Mucosa of descending colon (tissue), 3 donors: ENCODE measurements around the gene WDR13. TPM values are rescaled to one million over a fixed set of nuclear protein-coding genes. Genes with fewer than 3 reads are reported as not detected.

Experiments
- ATAC-seq: fragments of 200-7000 bp; cut with Tn5 transposase; one replicate; pipeline ENCODE4 v1.9.1; 2020; ENCODE audit warnings: mild to moderate bottlenecking, moderate library complexity
- DNase-seq, 3 donors: peaks; one replicate each; pipeline ENCODE4 v3.0.0-alpha.2; 2020
- H3K36me3 ChIP-seq: fragments of 200-600 bp; one replicate; pipeline ENCODE4 v1.8.0; 2021; ENCODE audit warnings: low read depth, mild to moderate bottlenecking
- H3K4me1 ChIP-seq: fragments of 200-600 bp; one replicate; pipeline ENCODE4 v1.8.0; 2021; ENCODE audit warnings: low read depth, mild to moderate bottlenecking
- H3K4me3 ChIP-seq: fragments of 200-600 bp; one replicate; pipeline ENCODE4 v1.8.0; 2021; ENCODE audit warnings: mild to moderate bottlenecking
- H3K9me3 ChIP-seq: fragments of 200-600 bp; one replicate; pipeline ENCODE4 v1.8.0; 2021; ENCODE audit warnings: mild to moderate bottlenecking
- CTCF ChIP-seq: fragments of 200-600 bp; IDR thresholded peaks from one replicate; pipeline ENCODE4 v1.8.0; 2022; ENCODE audit warnings: antibody characterized with exemption, mild to moderate bottlenecking
- intact Hi-C, 2 donors: fragments of 100-400 bp; cut with DNase I in 1 of 2; cut with micrococcal nuclease in 1 of 2; formaldehyde crosslinking; loops; one replicate each; pipeline versions ENCODE4 v1.11.0 to v1.11.1; 2022; cut with DNase I, micrococcal nuclease
- total RNA-seq, 3 donors: library from RNA; stranded (reverse); fragmentation: NEBNext Ultra II Directional in 2 of 3; extraction: Animal tissue kit (Norgen Biotek cat#: 25700) in 2 of 3; gene quantifications; one replicate each; pipeline versions ENCODE4 v1.2.1 to v1.2.4, GENCODE V29; 2021 to 2023
- donor health status: DM: no; HTN: no; CAD: no; lungs with moderate emphysema.
- donor health status: DM: no; HTN: no; CAD: no.
- donor health status: DM: no; HTN: yes; CAD: no.

Gene WDR13
- total RNA-seq, 3 donors from 2014 or later = 124 to 139 (median 128) TPM

DNA sequence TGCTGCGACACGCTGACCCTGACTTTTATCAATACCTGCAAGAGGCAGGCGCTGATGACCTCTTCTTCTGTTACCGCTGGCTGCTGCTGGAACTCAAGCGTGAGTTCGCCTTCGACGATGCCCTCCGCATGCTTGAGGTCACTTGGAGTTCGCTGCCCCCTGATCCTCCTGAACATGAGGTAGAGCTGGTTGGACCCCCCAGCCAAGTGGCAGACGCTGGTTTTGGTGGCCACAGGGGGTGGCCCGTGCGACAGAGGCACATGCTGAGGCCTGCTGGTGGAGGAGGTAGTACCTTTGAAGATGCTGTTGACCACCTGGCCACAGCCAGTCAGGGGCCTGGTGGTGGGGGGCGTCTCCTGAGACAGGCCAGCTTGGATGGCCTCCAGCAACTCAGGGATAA is 37.2 kb upstream of the WDR13 start:
- intact Hi-C loops = no loop called here
- no peak for TF ChIP-seq CTCF
- Histone ChIP-seq H3K4me3 (no peak overlapping the region), H3K4me1 (no peaks in the 10 kb centered on the region), H3K9me3 (no peaks in the 10 kb centered on the region), H3K36me3 (no peaks in the 10 kb centered on the region)
- no peak for ATAC-seq
- no peak for DNase-seq

DNA sequence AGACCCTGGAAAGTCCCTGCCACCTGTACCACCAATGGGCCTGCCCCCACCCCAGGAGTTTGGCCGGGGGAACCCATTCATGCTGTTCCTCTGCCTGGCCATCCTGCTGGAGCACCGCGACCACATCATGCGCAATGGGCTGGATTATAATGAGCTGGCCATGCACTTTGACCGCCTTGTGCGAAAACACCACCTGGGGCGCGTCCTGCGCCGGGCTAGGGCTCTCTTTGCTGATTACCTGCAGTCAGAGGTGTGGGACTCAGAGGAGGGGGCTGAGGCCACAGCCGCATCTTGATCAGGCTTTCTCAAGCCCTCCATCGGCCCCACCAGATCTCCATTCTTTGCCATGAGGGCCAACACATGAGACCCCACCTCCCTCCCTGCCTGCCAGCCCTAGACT is 36.6 kb upstream of the WDR13 start:
- no peak for ATAC-seq
- no peak overlapping the region for H3K4me3 ChIP-seq
- intact Hi-C loops = no loop called here
- no peaks in the 10 kb centered on the region for H3K36me3 ChIP-seq
- no peak for TF ChIP-seq CTCF
- no peaks in the 10 kb centered on the region for H3K9me3 ChIP-seq
- H3K4me1 ChIP-seq = no peaks in the 10 kb centered on the region
- DNase-seq = no peak

DNA sequence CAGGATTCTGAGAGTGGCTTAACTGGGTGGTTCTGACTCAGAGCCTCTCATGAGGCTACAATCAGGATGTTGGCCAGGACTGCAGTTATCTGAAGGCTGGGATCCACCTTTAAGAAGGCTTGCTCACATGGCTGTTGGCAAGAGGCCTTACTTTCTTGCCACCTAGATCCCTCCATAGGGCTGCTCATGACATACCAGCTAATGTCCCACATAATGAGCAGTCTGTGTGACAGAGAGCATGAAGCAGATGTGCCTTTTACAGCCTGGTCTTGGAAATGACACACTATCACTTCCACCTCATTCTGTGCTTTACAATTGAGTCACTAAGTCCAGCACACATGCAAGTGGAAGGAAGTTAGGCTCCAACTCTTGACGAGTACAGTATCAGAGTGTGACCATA is 27.3 kb upstream of the WDR13 start:
- ATAC-seq (no peak), DNase-seq (no peak)
- H3K9me3 ChIP-seq = no peaks in the 10 kb centered on the region
- no peak for TF ChIP-seq CTCF
- H3K36me3 ChIP-seq = no peaks in the 10 kb centered on the region
- intact Hi-C loops = no loop called here
- H3K4me1 ChIP-seq = no peaks in the 10 kb centered on the region
- no peak overlapping the region for H3K4me3 ChIP-seq

GRCh38 chrX:48573690-48574269 is 23.5 kb upstream of the WDR13 start:
- no peak overlapping the region for H3K4me3 ChIP-seq
- H3K4me1 ChIP-seq = peaks cover 7% of the 10 kb centered on the region
- intact Hi-C loops = no loop called here
- peak; percentile 1 for ATAC-seq
- no peaks in the 10 kb centered on the region for H3K9me3 ChIP-seq
- no peak for TF ChIP-seq CTCF
- DNase-seq = peak; percentile 46 to 64 (median 59)
- H3K36me3 ChIP-seq = no peaks in the 10 kb centered on the region

- intact Hi-C loops = no loop called here
Measured at GRCh38 chrX:48574270-48575266, 22.7 kb upstream of the WDR13 start, which contains the start of gene RBM3. TSS of gene RBM3 (plus strand) at chrX:48574484. CDS start at chrX:48575181, 697 bp downstream.

More at GRCh38 chrX:48574270-48575266, 22.7 kb upstream of the WDR13 start, which contains the start of gene RBM3:
- TF ChIP-seq CTCF = no peak
- no peaks in the 10 kb centered on the region for H3K9me3 ChIP-seq
- no peaks in the 10 kb centered on the region for H3K36me3 ChIP-seq
- H3K4me3 ChIP-seq = peak within 1 kb of the TSS; percentile 51
- peak; percentile 98 for ATAC-seq
- H3K4me1 ChIP-seq = peaks cover 7% of the 10 kb centered on the region
- peak; percentile 92 to 97 (median 93) for DNase-seq
